Measurements from ENCODE around the gene TMC7.
"Not testable (repeated sequence)": the region's sequence is repeated elsewhere in the genome, so short reads cannot be mapped to it uniquely, and the experiment has no call there.

TMC7 gene

GRCh38 chr16:18983565-18984434, at the start of gene TMC7:
Gene TMC7, plus strand, starts transcription at chr16:18983934. Its CDS starts 130 bp downstream, at chr16:18984064.
- DNase-seq (ENCODE audit: low spot score) = peak; percentile 94

- DNase-seq (ENCODE audit: low spot score) = no peak
These were observed 46.9 kb upstream of the TMC7 start for GRCh38 chr16:18936727-18937340.

- DNase-seq (ENCODE audit: low spot score) = no peak
These were observed 46.3 kb upstream of the TMC7 start for GRCh38 chr16:18937390-18937789.

GRCh38 chr16:18938986-18939385, 44.7 kb upstream of the TMC7 start:
- no peak for DNase-seq (ENCODE audit: low spot score)

GRCh38 chr16:18941471-18941870, 42.3 kb upstream of the TMC7 start:
- DNase-seq (ENCODE audit: low spot score) = no peak

GRCh38 chr16:18942061-18942460, 41.7 kb upstream of the TMC7 start:
- DNase-seq (ENCODE audit: low spot score) = no peak

GRCh38 chr16:18943414-18943813, 40.3 kb upstream of the TMC7 start:
- DNase-seq (ENCODE audit: low spot score) = no peak

GRCh38 chr16:18945233-18945632, 38.5 kb upstream of the TMC7 start:
- DNase-seq (ENCODE audit: low spot score) = no peak

- DNase-seq (ENCODE audit: low spot score) = no peak
These were observed 35.2 kb upstream of the TMC7 start for GRCh38 chr16:18948372-18949020.

GRCh38 chr16:18950469-18951185, 33.1 kb upstream of the TMC7 start:
- no peak for DNase-seq (ENCODE audit: low spot score)

- no peak for DNase-seq (ENCODE audit: low spot score)
These were observed 30.2 kb upstream of the TMC7 start for GRCh38 chr16:18953547-18953946.

GRCh38 chr16:18955874-18956580, 27.7 kb upstream of the TMC7 start:
- DNase-seq (ENCODE audit: low spot score) = not testable (repeated sequence)

- DNase-seq (ENCODE audit: low spot score) = not testable (repeated sequence)
These were observed 27.0 kb upstream of the TMC7 start for GRCh38 chr16:18956658-18957241.

- DNase-seq (ENCODE audit: low spot score) = no peak
These were observed 25.1 kb upstream of the TMC7 start for GRCh38 chr16:18958621-18959029.

GRCh38 chr16:18959031-18959505, 24.7 kb upstream of the TMC7 start:
- DNase-seq (ENCODE audit: low spot score) = no peak

GRCh38 chr16:18965555-18965954, 18.2 kb upstream of the TMC7 start:
- no peak for DNase-seq (ENCODE audit: low spot score)

GRCh38 chr16:18966791-18967190, 16.9 kb upstream of the TMC7 start:
- DNase-seq (ENCODE audit: low spot score) = no peak

GRCh38 chr16:18969050-18969854, 14.5 kb upstream of the TMC7 start:
- DNase-seq (ENCODE audit: low spot score) = peak; percentile 91

GRCh38 chr16:18969855-18970240, 13.9 kb upstream of the TMC7 start:
- DNase-seq (ENCODE audit: low spot score) = no peak

GRCh38 chr16:18975109-18975508, 8.6 kb upstream of the TMC7 start:
- no peak for DNase-seq (ENCODE audit: low spot score)

Data from GM03348 (cell line).